ENCODE measurements around the gene MYD88.

- TF ChIP-seq, protein P1, sequence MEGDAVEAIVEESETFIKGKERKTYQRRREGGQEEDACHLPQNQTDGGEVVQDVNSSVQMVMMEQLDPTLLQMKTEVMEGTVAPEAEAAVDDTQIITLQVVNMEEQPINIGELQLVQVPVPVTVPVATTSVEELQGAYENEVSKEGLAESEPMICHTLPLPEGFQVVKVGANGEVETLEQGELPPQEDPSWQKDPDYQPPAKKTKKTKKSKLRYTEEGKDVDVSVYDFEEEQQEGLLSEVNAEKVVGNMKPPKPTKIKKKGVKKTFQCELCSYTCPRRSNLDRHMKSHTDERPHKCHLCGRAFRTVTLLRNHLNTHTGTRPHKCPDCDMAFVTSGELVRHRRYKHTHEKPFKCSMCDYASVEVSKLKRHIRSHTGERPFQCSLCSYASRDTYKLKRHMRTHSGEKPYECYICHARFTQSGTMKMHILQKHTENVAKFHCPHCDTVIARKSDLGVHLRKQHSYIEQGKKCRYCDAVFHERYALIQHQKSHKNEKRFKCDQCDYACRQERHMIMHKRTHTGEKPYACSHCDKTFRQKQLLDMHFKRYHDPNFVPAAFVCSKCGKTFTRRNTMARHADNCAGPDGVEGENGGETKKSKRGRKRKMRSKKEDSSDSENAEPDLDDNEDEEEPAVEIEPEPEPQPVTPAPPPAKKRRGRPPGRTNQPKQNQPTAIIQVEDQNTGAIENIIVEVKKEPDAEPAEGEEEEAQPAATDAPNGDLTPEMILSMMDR (IDR thresholded peaks at IDR 0.05; ENCODE audit: poor library complexity), result no peak
- no peak for TF ChIP-seq EZH2phosphoT487 (IDR thresholded peaks at IDR 0.05; ENCODE audit: low read depth, severe bottlenecking, unreplicated experiment)
- no peak for TF ChIP-seq EZH2 (IDR thresholded peaks at IDR 0.05; ENCODE audit: borderline replicate concordance)
Measured at GRCh38 chr3:38137615-38138348, 679 bp upstream of the MYD88 start.
